Measurements from ENCODE around the gene NEBL.

NEBL gene

GRCh38 chr10:20776384-20777118, 120.6 kb downstream of the NEBL start:
- H3K4me3 ChIP-seq (replicated peaks in 1 of 2; ENCODE audit: low read depth in 2 of 2, low read length in 2 of 2): no peak overlapping the region
- no peak for TF ChIP-seq CTCF (IDR thresholded peaks at IDR 0.05; ENCODE audit: low read depth, low read length)
- no peak for DNase-seq (ENCODE audit: low read depth in 2 of 2)

- no peak overlapping the region for H3K4me3 ChIP-seq (replicated peaks in 1 of 2; ENCODE audit: low read depth in 2 of 2, low read length in 2 of 2)
- no peak for DNase-seq (ENCODE audit: low read depth in 2 of 2)
- no peak for TF ChIP-seq CTCF (IDR thresholded peaks at IDR 0.05; ENCODE audit: low read depth, low read length)
Observed at GRCh38 chr10:20771051-20771450, 126.1 kb downstream of the NEBL start.

GRCh38 chr10:20769481-20769880, 127.6 kb downstream of the NEBL start:
- DNase-seq (ENCODE audit: low read depth in 2 of 2): no peak
- H3K4me3 ChIP-seq (replicated peaks in 1 of 2; ENCODE audit: low read depth in 2 of 2, low read length in 2 of 2): no peak overlapping the region
- TF ChIP-seq CTCF (IDR thresholded peaks at IDR 0.05; ENCODE audit: low read depth, low read length): no peak

- H3K4me3 ChIP-seq (replicated peaks in 1 of 2; ENCODE audit: low read depth in 2 of 2, low read length in 2 of 2): no peak overlapping the region
- peak; percentile 43 to 48 for DNase-seq (ENCODE audit: low read depth in 2 of 2)
- TF ChIP-seq CTCF (IDR thresholded peaks at IDR 0.05; ENCODE audit: low read depth, low read length): peak; percentile 21
Observed at GRCh38 chr10:20768843-20769242, 128.3 kb downstream of the NEBL start.

- peak; percentile 17 to 71 for DNase-seq (ENCODE audit: low read depth in 2 of 2)
- TF ChIP-seq CTCF (IDR thresholded peaks at IDR 0.05; ENCODE audit: low read depth, low read length): no peak
Observed at GRCh38 chr10:20767028-20767427, 130.1 kb downstream of the NEBL start.

GRCh38 chr10:20765066-20765465, 132.0 kb downstream of the NEBL start:
- DNase-seq (ENCODE audit: low read depth in 2 of 2): peak in 1 of 2 donors; percentile 9
- H3K4me3 ChIP-seq (replicated peaks in 1 of 2; ENCODE audit: low read depth in 2 of 2, low read length in 2 of 2): no peak overlapping the region
- no peak for TF ChIP-seq CTCF (IDR thresholded peaks at IDR 0.05; ENCODE audit: low read depth, low read length)

More at GRCh38 chr10:20767028-20767427, 130.1 kb downstream of the NEBL start:
- H3K4me3 ChIP-seq (replicated peaks in 1 of 2; ENCODE audit: low read depth in 2 of 2, low read length in 2 of 2): no peak overlapping the region

- TF ChIP-seq CTCF (IDR thresholded peaks at IDR 0.05; ENCODE audit: low read depth, low read length): no peak
- no peak for DNase-seq (ENCODE audit: low read depth in 2 of 2)
- no peak overlapping the region for H3K4me3 ChIP-seq (replicated peaks in 1 of 2; ENCODE audit: low read depth in 2 of 2, low read length in 2 of 2)
Observed at GRCh38 chr10:20760460-20760859, 136.7 kb downstream of the NEBL start.
